ENCODE results near the gene KRTAP9-4.
"Not testable (repeated sequence)": the region's sequence is repeated elsewhere in the genome, so short reads cannot be mapped to it uniquely, and the experiment has no call there.

Gene KRTAP9-4

DNA sequence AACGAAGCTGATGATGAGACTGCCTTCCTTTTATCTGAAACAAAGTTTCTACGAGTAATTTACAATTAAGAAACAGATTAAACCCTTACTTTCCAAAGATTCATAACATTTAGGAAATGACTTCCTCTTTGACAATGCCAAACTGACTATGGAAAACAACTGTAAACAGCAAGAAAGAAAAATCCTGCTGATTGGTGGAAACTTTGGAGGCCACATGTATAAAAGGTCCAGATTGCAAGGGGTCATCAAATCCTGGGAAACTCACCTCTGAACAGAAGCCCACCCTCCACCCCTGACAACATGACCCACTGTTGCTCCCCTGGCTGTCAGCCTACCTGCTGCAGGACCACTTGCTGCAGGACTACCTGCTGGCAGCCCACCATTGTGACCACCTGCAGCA, 15.6 kb downstream of the KRTAP9-4 start, which contains the start of gene KRTAP9-6:
Gene KRTAP9-6, plus strand, starts transcription at position 301 of the 400 bp plus-strand sequence. Its CDS starts 0 bp downstream, at position 301.
- Histone ChIP-seq H3K27ac (ENCODE audit: low read depth, low read length) (no peak within 1 kb of the TSS), H4K20me1 (ENCODE audit: low read depth, low read length) (no peaks in the 10 kb centered on the region), H3K27me3 (ENCODE audit: low read length) (no peaks in the 10 kb centered on the region), H3K79me2 (ENCODE audit: insufficient read depth, low read length) (no peaks in the 10 kb centered on the region), H3K9me3 (ENCODE audit: insufficient read depth, low read length) (no peaks in the 10 kb centered on the region), H3K9ac (ENCODE audit: low read length) (no peak within 1 kb of the TSS), H3K36me3 (ENCODE audit: low read length) (no peaks in the 10 kb centered on the region), H2AFZ (ENCODE audit: low read depth, low read length, severe bottlenecking) (no peak within 1 kb of the TSS), H3K4me3 (ENCODE audit: insufficient read depth, low read length, poor library complexity, severe bottlenecking) (no peak within 1 kb of the TSS), H3K9me2 (replicated peaks; ENCODE audit: insufficient read depth, low read length) (no peaks in the 10 kb centered on the region), H3K4me2 (ENCODE audit: low read depth, low read length, poor library complexity, severe bottlenecking) (no peak within 1 kb of the TSS), H3F3A (ENCODE audit: insufficient read depth) (no peaks in the 10 kb centered on the region)
- TF ChIP-seq, protein P1, sequence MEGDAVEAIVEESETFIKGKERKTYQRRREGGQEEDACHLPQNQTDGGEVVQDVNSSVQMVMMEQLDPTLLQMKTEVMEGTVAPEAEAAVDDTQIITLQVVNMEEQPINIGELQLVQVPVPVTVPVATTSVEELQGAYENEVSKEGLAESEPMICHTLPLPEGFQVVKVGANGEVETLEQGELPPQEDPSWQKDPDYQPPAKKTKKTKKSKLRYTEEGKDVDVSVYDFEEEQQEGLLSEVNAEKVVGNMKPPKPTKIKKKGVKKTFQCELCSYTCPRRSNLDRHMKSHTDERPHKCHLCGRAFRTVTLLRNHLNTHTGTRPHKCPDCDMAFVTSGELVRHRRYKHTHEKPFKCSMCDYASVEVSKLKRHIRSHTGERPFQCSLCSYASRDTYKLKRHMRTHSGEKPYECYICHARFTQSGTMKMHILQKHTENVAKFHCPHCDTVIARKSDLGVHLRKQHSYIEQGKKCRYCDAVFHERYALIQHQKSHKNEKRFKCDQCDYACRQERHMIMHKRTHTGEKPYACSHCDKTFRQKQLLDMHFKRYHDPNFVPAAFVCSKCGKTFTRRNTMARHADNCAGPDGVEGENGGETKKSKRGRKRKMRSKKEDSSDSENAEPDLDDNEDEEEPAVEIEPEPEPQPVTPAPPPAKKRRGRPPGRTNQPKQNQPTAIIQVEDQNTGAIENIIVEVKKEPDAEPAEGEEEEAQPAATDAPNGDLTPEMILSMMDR (IDR thresholded peaks at IDR 0.05; ENCODE audit: insufficient read depth, low read length, poor library complexity, severe bottlenecking), result no peak
- TF ChIP-seq EZH2phosphoT487 (conservative IDR thresholded peaks at IDR 0.05; ENCODE audit: low read length), result no peak

DNA sequence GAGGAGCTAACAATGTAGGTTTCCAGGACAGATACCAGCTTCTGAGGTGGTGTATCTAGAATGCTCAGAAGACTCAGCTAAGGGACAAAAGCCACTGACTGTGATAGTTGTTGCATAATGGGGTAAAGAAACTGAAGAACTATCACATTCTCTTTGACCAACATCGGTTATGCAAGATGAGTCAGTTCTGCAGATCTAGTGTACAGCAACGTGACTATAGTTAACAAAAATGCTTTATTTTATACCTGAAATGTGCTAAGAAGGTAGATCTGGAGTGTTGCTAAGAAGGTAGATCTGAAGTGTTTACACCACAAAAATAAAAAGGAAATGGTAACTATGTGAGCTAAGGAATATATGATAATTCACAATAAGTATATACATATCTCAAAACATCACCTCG, 18.2 kb downstream of the KRTAP9-4 start:
- no peaks in the 10 kb centered on the region for H3K36me3 ChIP-seq (ENCODE audit: low read length)
- no peak overlapping the region for H3K4me3 ChIP-seq (ENCODE audit: insufficient read depth, low read length, poor library complexity, severe bottlenecking)
- H3K9ac ChIP-seq (ENCODE audit: low read length), result no peak overlapping the region
- no peaks in the 10 kb centered on the region for H3K27me3 ChIP-seq (ENCODE audit: low read length)
- TF ChIP-seq EZH2phosphoT487 (conservative IDR thresholded peaks at IDR 0.05; ENCODE audit: low read length), result no peak
- TF ChIP-seq, protein P1 (IDR thresholded peaks at IDR 0.05; ENCODE audit: insufficient read depth, low read length, poor library complexity, severe bottlenecking), result no peak
- no peaks in the 10 kb centered on the region for H3F3A ChIP-seq (ENCODE audit: insufficient read depth)
- H3K9me3 ChIP-seq (ENCODE audit: insufficient read depth, low read length), result no peaks in the 10 kb centered on the region
- no peak overlapping the region for H3K4me2 ChIP-seq (ENCODE audit: low read depth, low read length, poor library complexity, severe bottlenecking)
- H2AFZ ChIP-seq (ENCODE audit: low read depth, low read length, severe bottlenecking), result no peak overlapping the region
- H3K9me2 ChIP-seq (replicated peaks; ENCODE audit: insufficient read depth, low read length), result no peaks in the 10 kb centered on the region
- no peak overlapping the region for H3K27ac ChIP-seq (ENCODE audit: low read depth, low read length)
- H4K20me1 ChIP-seq (ENCODE audit: low read depth, low read length), result no peaks in the 10 kb centered on the region
- H3K79me2 ChIP-seq (ENCODE audit: insufficient read depth, low read length), result no peaks in the 10 kb centered on the region

DNA sequence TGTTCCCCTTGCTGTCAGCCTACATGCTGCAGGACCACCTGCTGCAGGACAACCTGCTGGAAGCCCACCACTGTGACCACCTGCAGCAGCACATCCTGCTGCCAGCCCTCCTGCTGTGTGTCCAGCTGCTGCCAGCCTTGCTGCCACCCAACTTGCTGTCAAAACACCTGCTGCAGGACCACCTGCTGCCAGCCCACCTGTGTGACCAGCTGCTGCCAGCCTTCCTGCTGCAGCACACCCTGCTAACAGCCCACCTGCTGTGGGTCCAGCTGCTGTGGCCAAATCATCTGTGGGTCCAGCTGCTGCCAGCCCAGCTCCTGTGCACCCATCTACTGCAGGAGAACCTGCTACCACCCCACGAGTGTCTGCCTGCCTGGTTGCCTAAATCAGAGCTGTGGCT, 21.8 kb downstream of the KRTAP9-4 start:
- H4K20me1 ChIP-seq (ENCODE audit: low read depth, low read length); H3K36me3 ChIP-seq (ENCODE audit: low read length); H3K79me2 ChIP-seq (ENCODE audit: insufficient read depth, low read length); H3K9me3 ChIP-seq (ENCODE audit: insufficient read depth, low read length); H3K4me2 ChIP-seq (ENCODE audit: low read depth, low read length, poor library complexity, severe bottlenecking); H3K27me3 ChIP-seq (ENCODE audit: low read length); H3K9me2 ChIP-seq (replicated peaks; ENCODE audit: insufficient read depth, low read length); H3F3A ChIP-seq (ENCODE audit: insufficient read depth); H3K27ac ChIP-seq (ENCODE audit: low read depth, low read length); H2AFZ ChIP-seq (ENCODE audit: low read depth, low read length, severe bottlenecking); H3K9ac ChIP-seq (ENCODE audit: low read length); H3K4me3 ChIP-seq (ENCODE audit: insufficient read depth, low read length, poor library complexity, severe bottlenecking): not testable (repeated sequence)

DNA sequence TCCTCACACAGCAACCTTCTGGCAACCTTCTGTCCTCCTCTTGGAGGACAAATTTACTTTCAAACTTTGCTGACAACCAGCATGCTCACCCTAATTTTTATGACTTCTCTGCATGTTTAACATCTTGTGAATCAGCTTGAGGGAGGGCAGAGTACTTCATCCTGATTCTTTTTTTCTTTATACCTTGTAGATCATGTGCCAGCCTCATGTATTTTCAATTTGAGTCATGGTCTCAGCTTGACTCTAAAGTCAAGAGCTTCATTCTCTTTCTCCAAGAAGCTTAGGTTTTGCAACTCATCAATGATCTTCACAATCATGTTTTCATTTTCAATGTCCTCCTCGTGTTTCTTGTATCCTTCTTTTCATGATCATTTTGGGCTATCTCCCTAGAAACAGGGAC, 22.4 kb downstream of the KRTAP9-4 start:
- Histone ChIP-seq H3K27me3 (ENCODE audit: low read length) (no peaks in the 10 kb centered on the region), H3K36me3 (ENCODE audit: low read length) (no peaks in the 10 kb centered on the region), H3K9ac (ENCODE audit: low read length) (no peak overlapping the region), H3K79me2 (ENCODE audit: insufficient read depth, low read length) (no peaks in the 10 kb centered on the region), H3K27ac (ENCODE audit: low read depth, low read length) (no peak overlapping the region), H3K9me3 (ENCODE audit: insufficient read depth, low read length) (no peaks in the 10 kb centered on the region), H4K20me1 (ENCODE audit: low read depth, low read length) (no peaks in the 10 kb centered on the region), H3K4me3 (ENCODE audit: insufficient read depth, low read length, poor library complexity, severe bottlenecking) (no peak overlapping the region), H3K4me2 (ENCODE audit: low read depth, low read length, poor library complexity, severe bottlenecking) (no peak overlapping the region), H3F3A (ENCODE audit: insufficient read depth) (no peaks in the 10 kb centered on the region), H3K9me2 (replicated peaks; ENCODE audit: insufficient read depth, low read length) (no peaks in the 10 kb centered on the region), H2AFZ (ENCODE audit: low read depth, low read length, severe bottlenecking) (no peak overlapping the region)
- no peak for TF ChIP-seq EZH2phosphoT487 (conservative IDR thresholded peaks at IDR 0.05; ENCODE audit: low read length)
- TF ChIP-seq, protein P1 (IDR thresholded peaks at IDR 0.05; ENCODE audit: insufficient read depth, low read length, poor library complexity, severe bottlenecking), result no peak

DNA sequence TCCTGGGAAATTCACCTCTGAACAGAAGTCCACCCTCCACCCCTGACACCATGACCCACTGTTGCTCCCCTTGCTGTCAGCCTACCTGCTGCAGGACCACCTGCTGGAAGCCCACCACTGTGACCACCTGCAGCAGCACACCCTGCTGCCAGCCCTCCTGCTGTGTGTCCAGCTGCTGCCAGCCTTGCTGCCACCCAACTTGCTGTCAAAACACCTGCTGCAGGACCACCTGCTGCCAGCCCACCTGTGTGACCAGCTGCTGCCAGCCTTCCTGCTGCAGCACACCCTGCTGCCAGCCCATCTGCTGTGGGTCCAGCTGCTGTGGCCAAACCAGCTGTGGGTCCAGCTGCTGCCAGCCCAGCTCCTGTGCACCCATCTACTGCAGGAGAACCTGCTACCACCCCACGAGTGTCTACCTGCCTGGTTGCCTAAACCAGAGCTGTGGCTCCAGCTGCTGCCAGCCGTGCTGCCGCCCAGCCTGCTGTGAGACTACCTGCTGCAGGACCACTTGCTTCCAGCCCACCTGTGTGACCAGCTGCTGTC, 26.2 kb downstream of the KRTAP9-4 start, which contains the start of gene KRTAP9-7:
Gene KRTAP9-7, plus strand, starts transcription at position 51 of the 543 bp plus-strand sequence. Its CDS starts 0 bp downstream, at position 51.
- not testable (repeated sequence) for H3K9me3 ChIP-seq (ENCODE audit: insufficient read depth, low read length); H3K36me3 ChIP-seq (ENCODE audit: low read length); H3K9me2 ChIP-seq (replicated peaks; ENCODE audit: insufficient read depth, low read length); H3K79me2 ChIP-seq (ENCODE audit: insufficient read depth, low read length); H3K4me3 ChIP-seq (ENCODE audit: insufficient read depth, low read length, poor library complexity, severe bottlenecking); H3K9ac ChIP-seq (ENCODE audit: low read length); H3K27ac ChIP-seq (ENCODE audit: low read depth, low read length); H4K20me1 ChIP-seq (ENCODE audit: low read depth, low read length); H3K27me3 ChIP-seq (ENCODE audit: low read length); H2AFZ ChIP-seq (ENCODE audit: low read depth, low read length, severe bottlenecking); H3K4me2 ChIP-seq (ENCODE audit: low read depth, low read length, poor library complexity, severe bottlenecking); H3F3A ChIP-seq (ENCODE audit: insufficient read depth)

Measured in SU-DHL-6 (cell line).